NCI-H2107 treated with DMSO at 0.1 percent for 48 hours (cell line): ENCODE data around the gene CELF2.

Experiments used
- DNase-seq: peaks from one replicate; lab custom pipeline; 2025; ENCODE audit not compliant: unreplicated experiment; lab: John Stamatoyannopoulos, UW

CELF2 gene

GRCh38 chr10:11242443-11243387 is 225.0 kb downstream of the CELF2 start:
- DNase-seq, result no peak

GRCh38 chr10:11243425-11244222 is 226.0 kb downstream of the CELF2 start:
- no peak for DNase-seq

- no peak for DNase-seq
Measured at GRCh38 chr10:11245095-11245479, 227.4 kb downstream of the CELF2 start.

GRCh38 chr10:11245510-11245909 is 227.8 kb downstream of the CELF2 start:
- DNase-seq, result peak; percentile 75

GRCh38 chr10:11245981-11246590 is 228.4 kb downstream of the CELF2 start:
- no peak for DNase-seq

GRCh38 chr10:11246752-11247467 is 229.2 kb downstream of the CELF2 start:
- DNase-seq, result no peak

GRCh38 chr10:11249152-11249807 is 231.6 kb downstream of the CELF2 start:
- no peak for DNase-seq

GRCh38 chr10:11249808-11250195 is 232.1 kb downstream of the CELF2 start:
- DNase-seq, result no peak

- DNase-seq, result no peak
Measured at GRCh38 chr10:11250304-11250703, 232.6 kb downstream of the CELF2 start.

- no peak for DNase-seq
Measured at GRCh38 chr10:11252887-11253286, 235.2 kb downstream of the CELF2 start.

- DNase-seq, result no peak
Measured at GRCh38 chr10:11253385-11254002, 235.8 kb downstream of the CELF2 start.

- no peak for DNase-seq
Measured at GRCh38 chr10:11255156-11255555, 237.5 kb downstream of the CELF2 start.

- DNase-seq, result peak; percentile 27
Measured at GRCh38 chr10:11255796-11256444, 238.2 kb downstream of the CELF2 start.

GRCh38 chr10:11256896-11257295 is 239.2 kb downstream of the CELF2 start:
- no peak for DNase-seq

GRCh38 chr10:11257440-11258090 is 239.9 kb downstream of the CELF2 start:
- no peak for DNase-seq

- no peak for DNase-seq
Measured at GRCh38 chr10:11260170-11260569, 242.5 kb downstream of the CELF2 start.

- DNase-seq, result no peak
Measured at GRCh38 chr10:11261143-11261542, 243.5 kb downstream of the CELF2 start.

GRCh38 chr10:11261687-11262493 is 244.2 kb downstream of the CELF2 start:
- no peak for DNase-seq
